Thyroid gland (tissue), 4 donors: ENCODE measurements around the gene SMCO2. TPM values are rescaled to one million over a fixed set of nuclear protein-coding genes. Genes with fewer than 3 reads are reported as not detected.

ENCODE experiments used
- DNase-seq, 2 donors: peaks; one replicate each; pipeline ENCODE4 v3.0.0-alpha.2; 2019
- H3K27ac ChIP-seq, 3 donors: fragments of 200-600 bp; sonication (generic); 1 replicate in 2 of 3; 2 replicates in 1 of 3; pipeline ENCODE4 v1.5.1; 2016 to 2019; ENCODE audit warnings: mild to moderate bottlenecking in 1 of 3, moderate library complexity in 1 of 3
- H3K27me3 ChIP-seq: fragments of 200-600 bp; sonication (generic); one replicate; pipeline ENCODE4 v1.5.1; 2019
- H3K36me3 ChIP-seq, 2 donors: fragments of 200-600 bp; sonication (generic); one replicate each; pipeline ENCODE4 v1.5.1; 2016 to 2019
- H3K4me1 ChIP-seq, 2 donors: fragments of 200-600 bp; sonication (generic); one replicate each; pipeline ENCODE4 v1.5.1; 2017 to 2019
- H3K4me3 ChIP-seq, 3 donors: fragments of 200-600 bp; sonication (generic); replicated peaks in 1 of 3; 1 replicate in 2 of 3; 2 replicates in 1 of 3; pipeline ENCODE4 v1.5.1; 2016; ENCODE audit warnings: mild to moderate bottlenecking in 1 of 3
- H3K9me3 ChIP-seq: fragments of 200-600 bp; sonication (generic); one replicate; pipeline ENCODE4 v1.5.1; 2017
- POLR2A ChIP-seq, 2 donors: fragments of 450-650 bp; IDR thresholded peaks; one replicate each; pipeline ENCODE4 v1.6.1; 2017; ENCODE audit warnings: antibody characterized with exemption in 2 of 2, mild to moderate bottlenecking in 2 of 2, moderate library complexity in 1 of 2
- WGBS, 2 donors: methylation state at CpG; one replicate each; pipeline ENCODE4 v1.1.5; 2017; 5-methylcytosine and 5-hydroxymethylcytosine counted together
- intact Hi-C: fragments of 100-400 bp; cut with DNase I; formaldehyde crosslinking; loops from one replicate; pipeline ENCODE4 v1.15.1; 2023
- total RNA-seq, 4 donors: library from RNA; depleted of rRNA; stranded (reverse); fragments of >200 nt; gene quantifications; one replicate each; pipeline ENCODE4 v1.2.3, GENCODE V29; 2016
- TF ChIP-seq, protein P1 (sequence below), 6 experiments: fragments of 200-600 bp in 3 of 6; fragments of 450-650 bp in 3 of 6; sonication (generic) in 3 of 6; IDR thresholded peaks; one replicate each; pipeline ENCODE4 v1.5.1; 2016 to 2019; ENCODE audit warnings: antibody characterized with exemption in 6 of 6, mild to moderate bottlenecking in 2 of 6, inconsistent platforms in 1 of 6, moderate library complexity in 1 of 6

Gene SMCO2
- total RNA-seq, 4 donors from 2014 or later = not detected

- Histone ChIP-seq H3K9me3 (no peaks in the 10 kb centered on the region), H3K4me3 (no peak overlapping the region), H3K4me1 (peaks cover 0 to 5% of the 10 kb centered on the region in 2 donors), H3K27me3 (no peaks in the 10 kb centered on the region), H3K27ac (no peak overlapping the region), H3K36me3 (no peaks in the 10 kb centered on the region)
- intact Hi-C loops = no loop called here
- 92 to 93% methylated on average over 6 of the region's 6 CpGs for WGBS, 2 donors
- TF ChIP-seq POLR2A (IDR thresholded peaks at IDR 0.05) = no peak
- TF ChIP-seq, protein P1, sequence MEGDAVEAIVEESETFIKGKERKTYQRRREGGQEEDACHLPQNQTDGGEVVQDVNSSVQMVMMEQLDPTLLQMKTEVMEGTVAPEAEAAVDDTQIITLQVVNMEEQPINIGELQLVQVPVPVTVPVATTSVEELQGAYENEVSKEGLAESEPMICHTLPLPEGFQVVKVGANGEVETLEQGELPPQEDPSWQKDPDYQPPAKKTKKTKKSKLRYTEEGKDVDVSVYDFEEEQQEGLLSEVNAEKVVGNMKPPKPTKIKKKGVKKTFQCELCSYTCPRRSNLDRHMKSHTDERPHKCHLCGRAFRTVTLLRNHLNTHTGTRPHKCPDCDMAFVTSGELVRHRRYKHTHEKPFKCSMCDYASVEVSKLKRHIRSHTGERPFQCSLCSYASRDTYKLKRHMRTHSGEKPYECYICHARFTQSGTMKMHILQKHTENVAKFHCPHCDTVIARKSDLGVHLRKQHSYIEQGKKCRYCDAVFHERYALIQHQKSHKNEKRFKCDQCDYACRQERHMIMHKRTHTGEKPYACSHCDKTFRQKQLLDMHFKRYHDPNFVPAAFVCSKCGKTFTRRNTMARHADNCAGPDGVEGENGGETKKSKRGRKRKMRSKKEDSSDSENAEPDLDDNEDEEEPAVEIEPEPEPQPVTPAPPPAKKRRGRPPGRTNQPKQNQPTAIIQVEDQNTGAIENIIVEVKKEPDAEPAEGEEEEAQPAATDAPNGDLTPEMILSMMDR (IDR thresholded peaks at IDR 0.05) = no peak
- no peak for DNase-seq
Measured at GRCh38 chr12:27502021-27502435, 55.5 kb downstream of the SMCO2 start.

DNA sequence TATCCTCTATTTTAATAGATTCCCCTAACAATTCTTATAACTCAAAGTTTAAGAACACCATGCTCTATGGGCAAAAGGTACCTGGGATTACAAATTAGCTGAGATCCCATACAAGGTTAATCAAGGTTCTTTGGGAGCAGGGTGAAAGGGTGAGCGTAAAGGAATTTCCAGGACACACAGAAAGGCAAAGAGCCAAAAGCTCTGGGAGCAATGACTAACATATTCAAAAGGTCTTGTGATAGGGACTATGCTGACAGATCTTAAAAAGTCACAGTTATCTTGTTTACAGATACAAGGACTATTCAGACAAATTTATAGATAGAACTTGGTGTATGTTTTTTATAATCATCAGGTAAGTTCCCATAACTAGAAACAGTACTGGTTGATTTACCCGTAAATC lies 58.0 kb downstream of the SMCO2 start:
- no peaks in the 10 kb centered on the region for H3K27me3 ChIP-seq
- peaks cover 0 to 5% of the 10 kb centered on the region in 2 donors for H3K4me1 ChIP-seq
- intact Hi-C loops = no loop called here
- TF ChIP-seq, protein P1 (IDR thresholded peaks at IDR 0.05) = no peak
- no peak for TF ChIP-seq POLR2A (IDR thresholded peaks at IDR 0.05)
- no peaks in the 10 kb centered on the region for H3K36me3 ChIP-seq
- no peaks in the 10 kb centered on the region for H3K9me3 ChIP-seq
- no peak overlapping the region for H3K4me3 ChIP-seq
- 92 to 95% methylated on average over 2 of the region's 2 CpGs for WGBS, 2 donors
- DNase-seq = no peak
- H3K27ac ChIP-seq = no peak overlapping the region

DNA sequence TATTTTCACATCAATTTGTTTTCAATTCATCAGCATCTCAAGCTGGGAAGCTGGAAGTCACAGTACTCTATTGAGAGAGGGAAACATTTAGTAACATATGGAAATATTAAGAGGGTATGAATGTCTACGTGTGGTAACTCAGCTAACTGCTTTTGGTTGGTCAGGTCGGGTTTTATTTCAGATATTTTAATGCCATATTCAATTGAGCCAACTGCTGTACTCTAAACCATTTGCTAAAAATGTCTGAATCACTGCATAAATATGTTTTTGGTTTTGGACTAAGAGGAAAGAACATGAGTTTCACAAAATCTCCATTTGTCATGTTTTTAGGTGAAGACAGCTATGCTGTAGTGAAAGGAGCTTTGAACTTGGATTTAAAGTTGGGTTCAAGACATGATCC lies 58.6 kb downstream of the SMCO2 start:
- no peaks in the 10 kb centered on the region for H3K36me3 ChIP-seq
- no peak for DNase-seq
- TF ChIP-seq, protein P1 (IDR thresholded peaks at IDR 0.05) = no peak
- TF ChIP-seq POLR2A (IDR thresholded peaks at IDR 0.05) = no peak
- peak overlapping the region in 1 of 3 donors; percentile 58 for H3K27ac ChIP-seq
- WGBS, 2 donors = 87 to 90% methylated on average over 2 of the region's 2 CpGs
- H3K4me1 ChIP-seq = peaks cover 0 to 5% of the 10 kb centered on the region in 2 donors
- H3K4me3 ChIP-seq = no peak overlapping the region
- no peaks in the 10 kb centered on the region for H3K27me3 ChIP-seq
- intact Hi-C loops = no loop called here
- no peaks in the 10 kb centered on the region for H3K9me3 ChIP-seq

DNA sequence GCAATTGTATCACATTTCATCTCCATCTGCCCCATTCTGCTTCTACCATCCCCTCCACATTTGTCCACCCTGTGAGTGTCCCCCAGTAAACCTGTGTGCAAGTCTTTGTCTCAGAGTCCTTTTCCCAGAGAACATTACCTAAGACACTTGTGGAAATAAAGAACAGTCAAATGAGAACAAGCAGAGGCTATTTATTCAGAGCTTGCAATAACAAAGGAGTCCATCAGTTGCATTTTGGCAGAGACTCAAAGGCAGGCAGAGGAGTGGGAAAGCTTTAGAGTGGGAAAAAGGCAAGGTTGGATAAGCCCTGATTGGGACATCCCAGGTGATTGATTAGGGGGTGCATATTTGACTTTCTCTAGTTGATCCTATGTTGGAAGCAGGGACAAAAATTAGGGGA lies 59.2 kb downstream of the SMCO2 start:
- Histone ChIP-seq H3K4me1 (peaks cover 0 to 7% of the 10 kb centered on the region in 2 donors), H3K36me3 (no peaks in the 10 kb centered on the region), H3K27me3 (no peaks in the 10 kb centered on the region), H3K9me3 (no peaks in the 10 kb centered on the region), H3K4me3 (no peak overlapping the region), H3K27ac (peak overlapping the region in 2 of 3 donors; percentile 36 to 58)
- intact Hi-C loops = no loop called here
- DNase-seq = peak; percentile 46 to 55
- no peak for TF ChIP-seq POLR2A (IDR thresholded peaks at IDR 0.05)
- TF ChIP-seq, protein P1 (IDR thresholded peaks at IDR 0.05) = no peak

- TF ChIP-seq POLR2A (IDR thresholded peaks at IDR 0.05) = no peak
- TF ChIP-seq, protein P1 (IDR thresholded peaks at IDR 0.05) = no peak
- Histone ChIP-seq H3K27me3 (no peaks in the 10 kb centered on the region), H3K27ac (no peak overlapping the region), H3K4me3 (no peak overlapping the region), H3K36me3 (no peaks in the 10 kb centered on the region), H3K9me3 (no peaks in the 10 kb centered on the region), H3K4me1 (peaks cover 9 to 15% of the 10 kb centered on the region in 2 donors)
- intact Hi-C loops = no loop called here
- WGBS, 2 donors = 80 to 88% methylated on average over 2 of the region's 2 CpGs
- DNase-seq = no peak
Measured at GRCh38 chr12:27506645-27507189, 60.2 kb downstream of the SMCO2 start.
